HG03103 (cell line): ENCODE data around the gene MRI1.
"Not testable (repeated sequence)": the region's sequence is repeated elsewhere in the genome, so short reads cannot be mapped to it uniquely, and the experiment has no call there.

Experiments
- ATAC-seq: cut with Tn5 transposase; IDR thresholded peaks from one replicate; pipeline ENCODE4 v1.9.1; 2021; ENCODE audit warnings: low read depth; ENCODE audit not compliant: unreplicated experiment

The MRI1 gene

DNA sequence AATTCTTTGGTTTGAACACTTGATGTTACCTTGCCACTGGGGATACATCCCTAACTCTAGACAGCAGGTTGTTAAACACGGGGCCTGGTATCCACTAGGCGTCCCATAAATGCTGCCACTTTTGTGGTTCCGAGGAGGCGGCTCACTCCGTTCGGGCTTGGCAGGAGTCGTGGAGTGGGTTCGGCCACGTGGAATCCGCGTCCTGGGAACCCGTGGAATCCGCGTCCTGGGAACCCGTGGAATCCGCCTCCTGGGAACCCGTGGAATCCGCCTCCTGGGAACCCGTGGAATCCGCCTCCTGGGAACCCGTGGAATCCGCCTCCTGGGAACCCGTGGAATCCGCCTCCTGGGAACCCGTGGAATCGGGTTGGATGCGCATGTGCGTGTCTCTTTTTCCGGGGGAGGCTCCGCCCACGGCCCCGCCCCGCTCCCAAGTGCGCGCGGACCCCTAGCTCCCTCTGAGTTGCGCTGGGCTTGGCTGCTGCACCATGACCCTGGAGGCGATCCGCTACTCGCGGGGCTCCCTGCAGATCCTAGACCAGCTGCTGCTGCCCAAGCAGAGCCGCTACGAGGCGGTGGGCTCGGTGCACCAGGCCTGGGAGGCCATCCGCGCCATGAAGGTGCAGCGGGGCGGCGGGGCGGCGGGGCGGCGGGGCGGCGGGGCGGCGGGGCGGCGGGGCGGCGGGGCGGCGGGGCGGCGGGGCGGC, at the start of gene MRI1:
TSS of gene MRI1 (plus strand) at position 422 of the 707 bp plus-strand sequence. CDS start at position 489, 67 bp downstream.
- no peak for ATAC-seq

DNA sequence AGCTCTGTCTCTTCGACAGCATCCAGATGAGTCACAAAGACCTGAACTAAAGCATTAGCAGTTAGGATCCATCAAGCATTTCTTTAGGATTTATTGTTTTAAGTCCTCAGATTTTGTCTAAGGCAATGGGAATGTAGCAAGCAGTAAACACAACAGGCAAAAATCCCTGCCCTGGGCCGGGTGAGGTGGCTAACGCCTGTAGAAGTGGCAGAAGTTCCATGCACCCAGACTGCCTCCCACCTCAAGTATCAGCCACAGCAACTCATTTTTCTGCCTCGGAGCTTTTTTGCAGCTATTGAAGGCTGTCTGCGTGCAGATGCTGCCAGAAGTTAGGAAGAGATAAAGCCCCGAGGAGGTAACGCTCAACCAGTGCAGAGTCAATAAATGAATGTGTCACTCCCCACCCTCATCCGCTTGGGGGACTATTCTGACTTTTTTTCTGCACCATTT, 47.1 kb upstream of the MRI1 start:
- no peak for ATAC-seq

DNA sequence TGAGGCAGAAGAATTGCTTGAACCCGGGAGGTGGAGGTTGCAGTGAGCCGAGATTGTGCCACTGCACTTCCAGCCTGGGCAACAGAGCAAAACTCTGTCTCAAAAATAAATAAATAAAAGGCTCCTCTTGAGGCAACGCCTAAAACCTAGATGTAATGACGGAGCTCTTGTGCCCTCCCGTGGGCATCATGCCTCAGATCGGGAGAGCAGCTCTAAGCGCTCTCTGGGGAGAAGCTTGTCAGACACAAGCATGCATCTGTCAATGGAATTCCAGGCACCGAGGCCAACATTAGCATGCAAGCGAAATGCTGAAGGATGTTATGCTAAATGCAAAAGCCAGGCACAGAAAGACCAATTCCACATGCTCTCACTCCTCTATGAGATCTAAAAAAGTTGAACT, 45.6 kb upstream of the MRI1 start:
- ATAC-seq: no peak

DNA sequence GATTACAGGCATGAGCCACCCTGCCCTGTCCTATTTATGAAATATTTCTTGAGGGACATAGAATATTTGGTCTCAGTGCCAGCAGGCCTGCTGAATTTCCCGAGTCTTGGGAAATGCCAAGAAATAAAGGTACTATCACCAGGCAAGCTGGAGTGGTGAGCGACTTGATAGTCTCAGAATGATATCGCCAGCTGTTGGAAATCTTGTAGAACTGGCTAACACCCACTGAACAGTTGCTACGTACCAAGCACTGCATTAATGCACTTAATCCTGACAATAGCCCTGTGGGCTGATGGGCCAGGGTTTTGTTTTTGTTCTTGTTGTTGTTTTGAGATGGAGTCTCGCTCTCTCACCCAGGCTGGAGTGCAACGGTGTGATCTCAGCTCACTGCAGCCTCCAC, 42.2 kb upstream of the MRI1 start:
- ATAC-seq: no peak

DNA sequence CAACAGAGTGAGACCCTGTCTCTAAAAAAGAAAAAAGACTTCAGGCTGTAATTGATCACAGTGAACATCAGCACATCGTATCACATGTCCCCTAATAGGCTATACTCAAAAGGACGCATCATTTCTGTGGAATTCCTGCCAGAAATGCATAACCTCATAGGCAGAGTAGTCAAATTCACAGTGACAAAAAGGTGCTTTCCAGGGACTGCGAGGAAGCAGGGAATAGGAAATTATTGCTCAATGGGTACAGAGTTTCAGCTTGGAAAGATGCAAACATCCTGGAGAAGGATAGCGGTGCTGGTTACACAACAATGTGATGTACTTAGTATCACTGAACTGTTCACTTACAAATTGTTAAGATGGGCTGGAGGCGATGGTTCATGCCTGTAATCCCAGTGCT, 41.1 kb upstream of the MRI1 start:
- ATAC-seq: no peak

DNA sequence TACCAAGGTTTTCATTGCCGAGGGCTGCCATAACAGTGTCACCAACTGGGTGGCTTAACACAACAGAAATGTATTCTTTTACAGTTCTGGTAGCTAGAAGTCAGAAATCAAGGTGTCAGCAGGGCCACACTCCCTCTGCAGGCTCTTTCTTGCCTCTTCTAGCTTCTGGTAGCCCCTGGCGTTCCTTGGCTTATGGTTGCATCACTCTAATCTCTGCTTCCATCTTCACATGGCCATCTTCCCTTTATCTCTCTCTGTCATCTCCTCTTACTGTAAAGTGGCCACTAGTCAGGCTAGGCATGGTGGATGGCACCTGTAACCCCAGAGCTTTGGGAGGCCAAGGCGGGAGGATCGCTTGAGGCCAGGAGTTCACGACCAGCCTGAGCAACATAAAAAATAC, 38.0 kb upstream of the MRI1 start:
- ATAC-seq: no peak

DNA sequence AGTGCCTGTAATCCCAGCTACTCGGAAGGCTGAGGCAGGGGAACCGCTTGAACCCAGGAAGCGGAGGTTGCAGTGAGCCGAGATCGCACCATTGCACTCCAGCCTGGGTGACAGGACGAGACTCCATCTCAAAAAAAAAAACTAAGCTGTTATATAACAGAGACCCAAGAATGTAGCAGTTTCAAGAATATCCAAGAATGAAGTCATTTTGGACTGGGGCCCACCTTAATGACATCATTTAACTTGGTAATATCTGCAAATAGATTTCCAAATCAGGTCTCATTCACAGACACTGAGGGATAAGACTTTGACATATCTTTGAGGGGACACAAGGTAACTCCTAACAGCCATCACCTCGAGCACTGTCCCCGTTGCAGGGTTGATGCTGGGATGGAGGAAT, 36.5 kb upstream of the MRI1 start:
- no peak for ATAC-seq

DNA sequence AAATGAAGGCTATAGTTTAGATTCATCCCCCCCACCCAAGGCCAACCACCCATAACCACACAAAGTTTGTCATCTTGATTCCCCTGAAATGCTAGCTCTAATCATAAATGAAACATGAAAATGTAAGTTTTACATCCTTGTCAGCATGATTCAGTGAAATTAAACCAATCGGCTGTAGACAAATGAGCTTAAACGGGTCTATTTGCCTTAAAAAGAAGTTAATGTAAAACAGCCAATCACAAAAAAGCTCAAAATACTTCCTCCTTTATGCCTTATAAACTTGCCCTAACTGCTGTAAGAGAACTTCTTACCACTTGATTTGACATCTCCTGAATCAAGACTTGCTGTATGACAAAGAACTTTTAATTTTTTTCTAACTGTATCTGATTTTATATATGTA, 34.5 kb upstream of the MRI1 start:
- no peak for ATAC-seq

DNA sequence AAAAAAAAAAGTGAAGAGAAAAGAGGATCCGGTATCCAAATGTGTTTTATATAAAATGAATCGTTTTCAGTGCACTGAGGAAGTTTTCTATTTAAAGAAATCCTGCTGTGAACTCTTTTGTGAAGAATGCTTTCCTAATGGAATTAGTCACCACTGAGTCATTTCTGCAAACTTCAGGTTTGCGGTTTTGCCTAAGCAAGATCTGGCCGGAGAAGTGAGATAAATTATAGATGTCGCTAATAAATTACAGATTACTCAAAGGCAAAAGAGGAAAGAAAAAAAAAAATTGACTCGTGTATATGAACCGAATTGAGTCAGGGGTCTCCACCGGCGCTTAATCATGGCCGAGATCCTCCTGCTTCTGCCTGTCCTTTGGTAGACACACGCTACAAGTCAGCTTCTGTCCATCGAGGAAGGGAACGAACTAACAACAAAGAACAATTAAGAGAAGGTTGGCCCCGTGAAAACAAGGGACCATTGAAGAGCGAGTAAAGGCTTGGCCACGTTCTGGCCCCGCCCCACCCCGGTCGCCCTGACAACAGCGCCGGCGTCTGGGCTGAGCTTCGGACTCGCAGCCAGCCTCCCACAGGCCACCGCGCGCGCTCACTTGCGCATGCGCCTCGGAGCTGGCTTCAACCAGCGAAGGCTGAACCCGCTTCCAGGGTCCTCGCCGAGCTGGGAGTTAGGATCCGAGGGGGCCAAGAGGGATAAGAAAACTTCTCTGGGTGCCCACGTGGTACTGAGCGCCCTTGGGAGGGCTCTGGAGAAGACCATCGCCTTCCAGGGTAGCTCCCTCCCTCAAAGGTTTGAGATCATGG, 33.0 kb upstream of the MRI1 start:
- ATAC-seq: peak; percentile 90

DNA sequence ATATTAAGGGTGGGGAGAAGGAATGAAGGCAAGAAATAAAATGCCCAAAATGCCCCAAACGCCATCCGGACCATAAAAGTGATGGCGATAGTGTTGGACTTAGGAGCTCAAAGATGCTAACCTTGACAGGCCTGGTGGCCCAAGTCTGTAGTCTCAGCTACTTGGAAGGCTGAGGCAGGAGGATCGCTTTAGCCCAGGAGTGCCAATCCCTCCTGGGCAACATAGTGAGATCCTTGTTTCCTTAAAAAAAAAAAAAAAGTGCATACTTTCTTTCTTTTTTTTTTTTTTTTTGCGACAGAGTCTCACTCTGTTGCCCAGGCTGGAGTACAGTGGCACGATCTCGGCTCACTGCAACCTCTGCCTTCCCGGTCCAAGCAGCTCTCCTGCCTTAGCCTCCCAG, 32.0 kb upstream of the MRI1 start:
- no peak for ATAC-seq

DNA sequence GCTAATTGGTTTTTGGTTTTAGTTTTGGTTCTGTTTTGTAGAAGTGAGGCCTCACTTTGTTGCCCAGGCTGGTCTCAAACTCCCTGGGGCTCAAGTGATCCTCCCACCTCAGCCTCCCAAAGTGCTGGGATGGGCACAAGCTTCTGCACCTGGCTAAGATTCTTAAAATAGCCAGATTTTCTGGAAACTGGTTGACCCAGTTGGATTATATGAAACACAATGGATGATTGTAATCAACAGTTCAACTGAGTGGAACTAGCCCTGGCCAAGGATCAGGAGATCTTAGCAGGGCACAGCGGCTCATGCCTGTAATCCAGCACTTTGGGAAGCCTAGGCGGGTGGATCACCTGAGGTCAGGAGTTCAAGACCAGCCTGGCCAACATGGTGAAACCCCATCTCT, 29.6 kb upstream of the MRI1 start:
- ATAC-seq: no peak

DNA sequence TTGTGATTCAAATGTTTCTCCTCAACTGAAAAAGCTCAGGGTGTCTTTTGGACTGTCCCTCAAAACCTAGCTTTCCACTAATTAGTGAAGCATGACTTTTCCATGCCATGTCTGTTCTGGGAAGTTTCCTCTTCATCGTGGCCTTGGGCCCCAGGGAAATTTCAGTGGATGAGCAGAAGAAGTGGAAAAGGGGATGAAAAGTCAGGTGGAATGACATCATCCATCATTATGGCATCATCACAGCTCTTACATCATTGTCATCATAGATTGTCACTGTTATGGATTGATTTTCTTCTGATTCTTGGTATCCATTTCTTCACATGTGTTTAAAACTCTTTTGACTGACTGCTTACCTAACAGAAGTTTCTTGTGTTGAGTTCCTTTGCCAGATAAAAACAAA, 26.2 kb upstream of the MRI1 start:
- ATAC-seq: no peak

DNA sequence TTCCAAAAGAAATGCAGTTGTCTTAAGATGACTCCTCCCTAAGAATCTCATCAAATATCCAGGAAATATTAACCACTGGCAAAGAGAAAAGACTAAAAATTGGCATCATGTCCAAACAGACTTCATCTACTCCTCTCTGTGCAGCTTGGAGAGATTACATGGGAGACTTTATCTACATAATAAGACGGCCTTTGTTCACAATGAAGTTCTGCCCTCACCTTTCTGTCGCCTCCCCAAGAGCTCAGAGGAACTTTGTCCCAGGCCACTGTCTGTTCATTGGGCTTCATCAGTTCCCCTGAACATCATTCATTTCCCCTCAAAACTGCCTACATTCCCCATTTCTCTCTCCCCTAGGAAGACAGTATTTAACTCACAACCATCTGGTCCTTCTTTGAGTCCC, 22.4 kb upstream of the MRI1 start:
- no peak for ATAC-seq

DNA sequence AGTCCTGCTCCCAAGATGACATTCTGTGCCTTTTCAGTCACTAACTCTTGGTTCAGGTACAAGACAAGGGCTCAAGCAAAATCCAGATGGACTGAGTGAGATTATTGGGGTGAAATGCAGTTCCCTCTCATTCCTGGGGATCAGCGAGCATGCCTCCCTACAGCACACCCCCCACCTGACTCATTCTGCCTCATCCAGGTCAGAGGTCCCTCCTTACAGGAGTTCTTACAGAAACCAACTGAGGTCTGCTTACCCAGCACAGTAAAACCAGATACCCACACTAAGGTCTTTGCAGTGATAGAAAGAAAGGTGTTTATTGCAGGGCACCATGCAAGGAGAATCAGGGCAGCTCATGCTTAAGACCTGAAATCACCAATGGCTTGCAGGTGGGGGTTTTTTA, 21.6 kb upstream of the MRI1 start:
- ATAC-seq: no peak

DNA sequence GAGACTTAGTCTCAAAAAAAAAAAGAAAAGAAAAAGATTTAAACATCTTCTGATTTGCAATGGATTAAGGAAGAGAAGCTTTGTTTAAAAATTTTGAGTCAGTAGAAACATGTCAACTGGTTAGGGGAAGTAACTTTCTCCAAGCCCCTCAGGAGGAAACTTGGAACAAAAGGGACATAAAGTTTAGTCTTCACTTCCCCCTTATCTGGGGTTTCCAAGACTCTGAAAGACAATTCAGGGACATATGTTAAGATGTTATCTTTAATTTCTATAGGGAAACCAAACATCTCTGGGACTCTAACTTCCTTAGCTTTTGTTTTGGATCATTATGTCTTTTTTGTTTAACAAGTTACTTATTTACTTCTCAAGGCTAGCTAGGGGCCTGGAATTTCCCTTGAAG, 20.1 kb upstream of the MRI1 start:
- ATAC-seq: no peak

DNA sequence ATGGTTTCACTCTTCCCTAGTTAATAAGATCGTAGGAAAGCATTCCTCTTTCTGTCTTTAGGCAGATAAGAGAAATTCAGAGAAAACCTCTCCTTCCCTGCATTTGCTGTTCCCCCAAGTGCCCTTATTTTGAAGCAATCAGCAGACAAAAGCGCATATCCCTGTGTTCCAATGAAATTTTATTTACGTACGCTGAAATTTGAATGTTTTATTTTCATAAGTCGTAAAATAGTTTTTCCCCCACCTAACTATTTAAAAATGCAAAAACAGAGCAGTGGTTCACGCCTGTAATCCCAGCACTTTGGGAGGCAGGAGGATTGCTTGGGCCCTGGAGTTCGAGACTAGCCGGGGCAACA, 17.2 kb upstream of the MRI1 start:
- ATAC-seq: no peak

DNA sequence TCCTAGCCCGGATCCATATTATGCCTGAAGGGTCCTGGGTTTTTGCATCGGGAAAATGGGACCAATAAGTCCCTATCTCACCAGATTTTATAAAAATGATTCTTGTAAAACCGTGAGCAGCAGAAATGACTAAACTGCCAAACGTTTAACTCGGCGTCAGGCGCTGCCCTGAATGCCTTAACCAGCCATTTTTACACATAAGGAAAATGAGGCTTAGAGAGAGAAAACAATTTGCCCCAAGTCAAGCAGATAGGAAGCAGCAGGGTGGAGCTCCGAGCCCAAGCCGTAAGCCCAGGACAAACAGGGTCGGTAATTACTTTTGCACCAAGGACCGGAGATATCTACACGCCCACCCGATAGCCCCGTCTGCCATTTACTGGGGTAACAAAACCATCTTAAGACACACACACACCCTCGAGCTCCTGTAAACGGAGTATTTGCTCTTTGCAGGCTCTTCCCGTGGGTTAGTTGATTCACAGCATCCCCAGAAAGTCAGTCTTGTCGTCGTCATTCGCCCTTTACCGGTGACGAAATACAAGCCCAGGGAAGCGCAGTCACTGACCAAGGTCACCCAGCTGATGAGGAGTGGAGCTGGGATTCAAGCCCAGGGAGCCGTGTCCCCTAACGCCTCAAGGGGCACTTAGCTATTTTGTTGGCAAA, 16.0 kb upstream of the MRI1 start:
- no peak for ATAC-seq

DNA sequence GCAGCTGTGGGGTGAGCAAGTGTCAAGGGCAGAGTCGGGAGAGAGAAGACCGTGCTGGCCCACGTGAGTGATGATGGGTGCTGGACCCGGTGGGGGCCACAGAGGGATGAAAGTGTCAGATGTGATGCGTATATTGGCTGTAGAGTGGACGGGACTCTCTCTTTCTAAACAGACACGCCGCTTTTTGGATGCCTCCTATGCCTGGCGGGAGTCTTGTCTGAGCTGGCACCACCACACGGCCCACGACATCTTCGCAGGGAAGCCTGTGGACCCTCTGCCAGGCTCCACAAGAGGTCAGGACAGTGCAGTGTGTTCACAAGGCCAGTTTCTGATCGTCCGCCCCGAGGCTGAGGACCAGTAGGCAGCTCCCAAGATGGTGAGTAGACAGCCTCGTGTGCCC, 12.9 kb upstream of the MRI1 start:
- ATAC-seq: no peak

DNA sequence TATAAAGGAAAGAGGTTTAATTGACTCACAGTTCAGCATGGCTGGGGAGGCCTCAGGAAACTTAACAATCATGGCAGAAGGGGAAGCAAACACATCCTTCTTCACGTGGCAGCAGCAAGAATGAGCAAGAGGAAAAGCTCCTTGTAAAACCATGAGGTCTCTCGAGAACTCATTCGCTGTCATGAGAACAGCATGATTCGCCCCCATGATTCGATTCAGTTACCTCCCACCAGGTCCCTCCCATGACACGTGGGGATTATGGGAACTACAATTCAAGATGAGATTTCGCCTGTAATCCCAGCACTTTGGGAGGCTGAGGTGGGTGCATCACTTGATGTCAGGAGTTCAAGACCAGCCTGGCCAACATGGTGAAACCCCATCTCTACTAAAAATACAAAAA, 10.7 kb upstream of the MRI1 start:
- ATAC-seq: not testable (repeated sequence)

DNA sequence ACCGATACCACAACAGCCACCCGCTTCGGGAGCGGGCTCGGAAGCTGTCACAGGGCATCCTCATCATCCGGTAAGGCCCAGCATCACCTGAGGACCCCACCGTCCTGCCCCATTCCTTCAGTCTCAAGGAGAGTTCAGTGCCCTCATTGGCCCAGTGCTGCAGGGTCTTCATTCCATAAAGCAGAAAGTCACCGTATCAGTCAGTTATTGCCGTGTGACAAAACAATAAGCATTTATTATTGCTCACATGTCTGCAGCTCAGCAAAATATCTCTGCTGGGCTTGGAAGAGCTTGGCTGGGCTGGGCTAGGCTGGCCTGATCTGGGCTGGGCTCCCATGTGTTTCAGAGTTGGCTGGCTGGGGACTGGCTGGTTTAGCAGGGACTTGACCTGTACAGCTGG, 8.1 kb upstream of the MRI1 start:
- no peak for ATAC-seq
